Nephron (organoid): Measurements from ENCODE around the gene SLC11A1.

Experiments
- H3K27ac Mint-ChIP-seq, 3 experiments: 2 replicates each; pipeline ENCODE4 v1.8.0; 2020; ENCODE audit warnings: mixed read lengths in 3 of 3, mild to moderate bottlenecking in 2 of 3, moderate library complexity in 1 of 3
- H3K27me3 Mint-ChIP-seq: 2 replicates; pipeline ENCODE4 v1.8.0; 2021; ENCODE audit warnings: low read depth, mild to moderate bottlenecking, moderate library complexity, mixed read lengths
- H3K36me3 Mint-ChIP-seq: 2 replicates; pipeline ENCODE4 v1.8.0; 2020; ENCODE audit warnings: low read depth, mixed read lengths
- H3K4me1 Mint-ChIP-seq: 2 replicates; pipeline ENCODE4 v1.8.0; 2020; ENCODE audit warnings: mixed read lengths
- H3K4me3 Mint-ChIP-seq, 3 experiments: 2 replicates each; pipeline ENCODE4 v1.8.0; 2020; ENCODE audit warnings: mild to moderate bottlenecking in 3 of 3, mixed read lengths in 3 of 3, moderate library complexity in 2 of 3
- H3K9me3 Mint-ChIP-seq: 2 replicates; pipeline ENCODE4 v1.8.0; 2020; ENCODE audit warnings: mixed read lengths
- TF ChIP-seq, protein P1 (sequence below), 3 experiments: fragments of 200-600 bp; sonication (generic); IDR thresholded peaks; one replicate each; pipeline ENCODE4 v1.5.0; 2021; ENCODE audit warnings: antibody characterized with exemption in 3 of 3; ENCODE audit not compliant: unreplicated experiment in 3 of 3

SLC11A1 gene

GRCh38 chr2:218395456-218395825, 13.4 kb downstream of the SLC11A1 start:
- peaks cover 23% of the 10 kb centered on the region for H3K4me1 Mint-ChIP-seq
- no peaks in the 10 kb centered on the region for H3K9me3 Mint-ChIP-seq
- H3K27ac Mint-ChIP-seq, result peak overlapping the region; percentile 94 to 100 (median 100)
- peak overlapping the region; percentile 96 to 98 (median 96) for H3K4me3 Mint-ChIP-seq
- H3K27me3 Mint-ChIP-seq, result peaks cover 22% of the 10 kb centered on the region
- H3K36me3 Mint-ChIP-seq, result no peaks in the 10 kb centered on the region
- TF ChIP-seq, protein P1, sequence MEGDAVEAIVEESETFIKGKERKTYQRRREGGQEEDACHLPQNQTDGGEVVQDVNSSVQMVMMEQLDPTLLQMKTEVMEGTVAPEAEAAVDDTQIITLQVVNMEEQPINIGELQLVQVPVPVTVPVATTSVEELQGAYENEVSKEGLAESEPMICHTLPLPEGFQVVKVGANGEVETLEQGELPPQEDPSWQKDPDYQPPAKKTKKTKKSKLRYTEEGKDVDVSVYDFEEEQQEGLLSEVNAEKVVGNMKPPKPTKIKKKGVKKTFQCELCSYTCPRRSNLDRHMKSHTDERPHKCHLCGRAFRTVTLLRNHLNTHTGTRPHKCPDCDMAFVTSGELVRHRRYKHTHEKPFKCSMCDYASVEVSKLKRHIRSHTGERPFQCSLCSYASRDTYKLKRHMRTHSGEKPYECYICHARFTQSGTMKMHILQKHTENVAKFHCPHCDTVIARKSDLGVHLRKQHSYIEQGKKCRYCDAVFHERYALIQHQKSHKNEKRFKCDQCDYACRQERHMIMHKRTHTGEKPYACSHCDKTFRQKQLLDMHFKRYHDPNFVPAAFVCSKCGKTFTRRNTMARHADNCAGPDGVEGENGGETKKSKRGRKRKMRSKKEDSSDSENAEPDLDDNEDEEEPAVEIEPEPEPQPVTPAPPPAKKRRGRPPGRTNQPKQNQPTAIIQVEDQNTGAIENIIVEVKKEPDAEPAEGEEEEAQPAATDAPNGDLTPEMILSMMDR (IDR thresholded peaks at IDR 0.05; ENCODE audit: unreplicated experiment in 3 of 3), result no peak

- Mint-ChIP-seq H3K27me3 (peaks cover 22% of the 10 kb centered on the region), H3K4me3 (peak overlapping the region; percentile 96 to 98 (median 96)), H3K27ac (peak overlapping the region; percentile 100), H3K9me3 (no peaks in the 10 kb centered on the region), H3K4me1 (peaks cover 23% of the 10 kb centered on the region), H3K36me3 (no peaks in the 10 kb centered on the region)
- TF ChIP-seq, protein P1 (IDR thresholded peaks at IDR 0.05; ENCODE audit: unreplicated experiment in 3 of 3), result peak; percentile 92 to 99 (median 94)
Measured at GRCh38 chr2:218395826-218396687, 14.0 kb downstream of the SLC11A1 start.

DNA sequence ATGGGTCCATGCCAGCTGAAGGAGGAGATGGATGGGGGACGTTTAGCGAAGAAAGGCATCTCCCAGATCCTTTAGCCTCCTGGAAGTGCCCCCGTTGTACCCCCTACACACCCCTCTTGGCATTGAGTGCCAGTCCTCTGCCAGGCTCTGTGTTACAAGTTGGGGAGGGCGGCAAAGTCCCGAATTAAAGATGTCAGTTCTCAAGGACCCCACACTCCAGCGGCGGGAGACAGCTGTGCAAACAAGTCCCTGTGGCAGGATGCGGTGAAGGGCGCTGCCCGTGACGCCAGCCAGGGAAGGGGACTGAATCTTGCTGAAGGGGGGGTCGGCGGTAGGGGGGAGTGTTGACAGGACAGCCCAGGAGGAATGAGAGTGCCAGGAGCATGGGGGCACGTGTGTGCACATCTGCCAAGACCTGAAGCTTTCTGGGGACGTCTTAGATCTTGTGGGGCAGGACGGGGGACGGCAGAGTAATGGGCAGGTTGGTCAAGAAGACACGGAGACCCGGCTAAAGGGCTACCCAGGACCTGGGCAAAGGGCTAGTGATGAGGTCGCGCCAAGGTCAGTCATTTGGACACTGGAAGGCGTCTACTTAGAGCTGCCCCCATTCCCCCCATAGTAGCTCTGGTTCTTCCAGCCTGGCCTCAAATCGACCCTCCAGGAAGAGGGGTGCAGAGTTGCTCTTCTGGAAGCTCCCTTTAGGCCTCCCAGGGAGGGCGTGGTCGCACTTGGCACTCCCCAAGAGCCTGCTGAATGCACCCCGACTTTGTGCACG, 14.8 kb downstream of the SLC11A1 start:
- Mint-ChIP-seq H3K4me3 (peak overlapping the region; percentile 96 to 98 (median 96)), H3K27ac (peak overlapping the region; percentile 100), H3K36me3 (no peaks in the 10 kb centered on the region), H3K4me1 (peaks cover 23% of the 10 kb centered on the region), H3K27me3 (peaks cover 22% of the 10 kb centered on the region), H3K9me3 (no peaks in the 10 kb centered on the region)
- TF ChIP-seq, protein P1 (IDR thresholded peaks at IDR 0.05; ENCODE audit: unreplicated experiment in 3 of 3), result no peak

GRCh38 chr2:218397463-218397819, 15.4 kb downstream of the SLC11A1 start:
- Mint-ChIP-seq H3K9me3 (no peaks in the 10 kb centered on the region), H3K4me3 (peak overlapping the region; percentile 96 to 98 (median 96)), H3K36me3 (no peaks in the 10 kb centered on the region), H3K4me1 (peaks cover 23% of the 10 kb centered on the region), H3K27me3 (peaks cover 22% of the 10 kb centered on the region), H3K27ac (peak overlapping the region; percentile 100)
- TF ChIP-seq, protein P1 (IDR thresholded peaks at IDR 0.05; ENCODE audit: unreplicated experiment in 3 of 3), result no peak

DNA sequence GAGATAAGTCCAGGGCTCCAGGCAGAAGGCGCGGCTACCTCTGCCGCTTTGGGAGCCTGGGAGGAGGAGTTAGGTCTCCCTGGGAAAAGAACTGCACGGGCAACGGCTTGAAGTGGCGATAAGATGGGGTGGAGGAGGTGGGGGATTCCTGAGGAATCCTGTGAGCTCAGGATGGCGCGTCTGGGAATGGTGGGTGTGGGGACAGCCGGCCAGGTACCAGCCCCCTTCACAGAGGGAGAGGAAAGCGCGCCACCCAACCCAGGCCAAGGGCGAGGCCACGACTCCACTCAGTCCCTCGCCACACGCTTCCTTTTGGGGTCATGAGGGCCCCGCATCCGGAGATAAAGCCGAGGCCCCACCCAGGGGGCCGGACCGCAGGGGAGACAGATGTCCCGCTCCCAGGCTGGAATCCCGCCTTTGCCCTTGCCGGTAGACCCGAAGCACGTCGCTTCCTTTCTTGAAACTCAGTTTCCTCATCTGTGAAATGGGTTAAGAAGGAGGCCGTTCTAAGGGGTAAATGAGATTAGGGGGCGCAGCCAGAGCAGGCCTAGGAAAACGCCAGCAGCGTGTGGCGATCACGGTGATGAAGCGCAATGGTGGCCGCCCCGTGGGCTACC, 15.9 kb downstream of the SLC11A1 start:
- Mint-ChIP-seq H3K27ac (peak overlapping the region; percentile 100), H3K9me3 (no peaks in the 10 kb centered on the region), H3K27me3 (peaks cover 22% of the 10 kb centered on the region), H3K4me1 (peaks cover 23% of the 10 kb centered on the region), H3K4me3 (peak overlapping the region; percentile 96 to 98 (median 96)), H3K36me3 (no peaks in the 10 kb centered on the region)
- TF ChIP-seq, protein P1 (IDR thresholded peaks at IDR 0.05; ENCODE audit: unreplicated experiment in 3 of 3), result no peak
